IPS-18a (cell line): ENCODE results near the gene ASB5.

Experiments
- H3K27ac ChIP-seq: one replicate; pipeline ENCODE4 v1.5.1; 2013; ENCODE audit warnings: low read length
- H3K27me3 ChIP-seq: one replicate; pipeline ENCODE4 v1.6.1; 2013; ENCODE audit warnings: mild to moderate bottlenecking, low read length; ENCODE audit not compliant: control insufficient read depth, insufficient read depth
- H3K36me3 ChIP-seq: one replicate; pipeline ENCODE4 v1.6.1; 2013; ENCODE audit warnings: low read depth, low read length; ENCODE audit not compliant: control insufficient read depth
- H3K4me1 ChIP-seq: one replicate; pipeline ENCODE4 v1.6.1; 2013; ENCODE audit warnings: low read depth, low read length; ENCODE audit not compliant: control insufficient read depth
- H3K4me3 ChIP-seq: one replicate; pipeline ENCODE4 v1.5.1; 2013; ENCODE audit warnings: low read length
- H3K9ac ChIP-seq: one replicate; pipeline ENCODE4 v1.6.1; 2013; ENCODE audit warnings: mild to moderate bottlenecking, low read length, moderate library complexity
- H3K9me3 ChIP-seq: one replicate; pipeline ENCODE4 v1.6.1; 2013; ENCODE audit warnings: low read depth, low read length; ENCODE audit not compliant: control insufficient read depth

The ASB5 gene

DNA sequence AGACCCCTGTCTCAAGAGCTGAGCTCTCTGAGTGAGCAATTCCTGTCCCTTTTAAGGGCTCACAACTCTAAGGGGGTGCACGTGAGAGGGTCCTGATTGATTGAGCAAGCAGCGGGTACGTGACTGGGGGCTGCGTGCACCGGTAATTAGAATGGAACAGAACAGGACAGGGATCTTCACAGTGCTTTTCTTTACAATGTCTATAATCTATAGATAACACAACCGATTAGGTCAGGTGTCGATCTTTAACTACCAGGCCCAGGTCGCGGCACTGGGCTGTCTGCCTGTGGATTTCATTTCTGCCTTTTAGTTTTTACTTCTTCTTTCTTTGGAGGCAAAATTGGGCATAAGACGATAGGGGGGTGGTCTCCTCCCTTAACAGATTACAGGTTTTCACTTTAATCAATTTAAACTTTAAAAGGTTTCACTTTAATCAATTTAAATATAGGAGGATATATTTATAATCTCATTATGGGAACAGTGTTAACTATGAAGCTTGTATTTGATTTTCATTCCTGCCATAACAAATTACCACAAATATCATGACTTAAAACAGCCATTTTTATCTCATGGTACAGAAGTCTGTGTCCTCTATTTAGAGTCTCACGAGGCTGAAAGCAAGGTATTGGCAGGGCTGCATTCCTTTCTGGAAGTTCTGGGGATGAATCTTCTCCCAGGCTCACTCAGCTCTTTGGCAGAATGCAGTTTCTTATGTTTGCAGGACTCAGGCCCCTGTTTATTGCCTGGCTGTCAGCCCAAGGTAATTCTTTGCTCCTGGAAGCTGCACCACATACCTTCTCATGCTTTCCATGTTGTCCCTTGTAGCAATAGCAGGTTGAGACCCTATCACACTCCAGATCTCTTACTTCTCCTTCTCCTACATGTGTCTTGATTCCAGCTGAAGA, 78.9 kb downstream of the ASB5 start:
- Histone ChIP-seq H3K27me3 (no peaks in the 10 kb centered on the region), H3K4me1 (peaks cover 38% of the 10 kb centered on the region), H3K27ac (no peak overlapping the region), H3K9me3 (no peaks in the 10 kb centered on the region), H3K4me3 (no peak overlapping the region), H3K36me3 (no peaks in the 10 kb centered on the region), H3K9ac (no peak overlapping the region)

DNA sequence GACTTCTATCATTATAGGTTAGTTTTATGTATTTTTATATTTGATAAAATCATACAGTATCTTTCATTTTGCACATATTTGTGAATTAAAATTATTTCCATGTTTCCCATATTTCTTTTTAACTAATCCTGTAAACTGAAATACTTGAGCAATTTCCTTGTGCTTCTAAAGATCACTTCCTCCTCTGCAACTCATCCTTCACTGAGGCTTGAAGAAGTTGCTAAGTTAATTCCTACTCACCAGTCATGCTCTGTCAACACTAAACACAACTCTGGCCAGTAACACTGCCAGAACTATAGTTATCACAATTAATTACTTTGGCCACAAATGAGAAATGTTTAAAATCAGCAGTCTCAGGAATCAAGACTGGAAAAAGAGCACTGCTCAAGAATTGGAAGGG, 80.4 kb downstream of the ASB5 start:
- Histone ChIP-seq H3K36me3 (no peaks in the 10 kb centered on the region), H3K27ac (no peak overlapping the region), H3K9me3 (no peaks in the 10 kb centered on the region), H3K4me1 (peaks cover 32% of the 10 kb centered on the region), H3K27me3 (no peaks in the 10 kb centered on the region), H3K9ac (no peak overlapping the region), H3K4me3 (no peak overlapping the region)

DNA sequence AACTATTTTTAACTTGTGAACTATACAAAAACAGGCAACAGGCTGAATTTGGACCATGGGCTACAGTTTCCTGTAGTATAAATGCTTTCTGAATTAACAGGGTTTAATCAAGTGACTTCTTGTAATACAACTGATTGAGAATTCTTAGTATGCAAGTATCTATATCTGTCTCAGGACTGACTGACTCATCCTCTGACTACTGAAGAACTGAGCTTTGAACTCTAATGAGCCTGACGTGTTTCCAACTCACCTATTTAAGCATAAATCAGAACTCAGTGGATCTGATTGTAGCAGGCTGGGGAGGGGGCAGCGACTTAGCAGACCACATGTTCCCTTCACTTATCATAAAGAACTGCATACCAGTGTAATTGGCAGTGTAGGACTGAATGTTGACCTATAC, 81.4 kb downstream of the ASB5 start:
- no peaks in the 10 kb centered on the region for H3K36me3 ChIP-seq
- peaks cover 26% of the 10 kb centered on the region for H3K4me1 ChIP-seq
- H3K9ac ChIP-seq: no peak overlapping the region
- H3K27ac ChIP-seq: no peak overlapping the region
- H3K27me3 ChIP-seq: no peaks in the 10 kb centered on the region
- no peaks in the 10 kb centered on the region for H3K9me3 ChIP-seq
- H3K4me3 ChIP-seq: no peak overlapping the region

DNA sequence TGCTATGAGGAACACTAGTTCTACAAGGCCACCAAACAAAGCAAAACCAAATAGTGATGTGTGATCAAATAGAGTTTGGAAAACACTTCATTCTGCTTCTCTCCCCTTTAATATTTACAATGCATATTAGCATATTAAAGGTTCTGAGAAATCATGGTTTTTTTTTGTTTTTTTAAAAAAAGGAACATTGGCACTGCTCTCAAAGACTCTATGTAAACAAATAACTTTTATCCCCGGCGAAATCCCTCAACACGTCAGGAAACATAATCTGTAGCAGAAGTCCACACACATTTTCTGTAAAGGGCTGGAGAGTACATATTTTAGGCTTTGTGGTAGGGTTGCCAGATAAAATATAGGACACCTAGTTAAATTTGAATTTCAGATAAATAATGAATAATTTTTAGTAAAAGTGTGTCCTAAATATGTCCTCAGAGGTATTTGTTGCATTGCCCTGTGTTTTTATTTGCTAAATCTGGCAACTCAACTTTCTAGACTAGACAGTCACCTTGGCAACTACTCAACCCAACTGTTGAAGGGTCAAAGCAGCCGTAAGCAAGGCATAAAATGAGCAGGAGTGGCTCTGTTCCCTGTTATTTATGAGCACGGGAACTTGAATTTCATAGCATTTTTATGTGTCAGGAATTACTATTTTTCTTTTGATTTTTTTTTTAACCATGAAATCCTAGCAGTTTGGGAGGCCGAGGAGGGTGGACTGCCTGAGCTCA, 82.2 kb downstream of the ASB5 start:
- Histone ChIP-seq H3K36me3 (no peaks in the 10 kb centered on the region), H3K27me3 (no peaks in the 10 kb centered on the region), H3K9ac (no peak overlapping the region), H3K4me1 (peaks cover 25% of the 10 kb centered on the region), H3K4me3 (peak overlapping the region; percentile 38), H3K9me3 (no peaks in the 10 kb centered on the region), H3K27ac (peak overlapping the region; percentile 30)

DNA sequence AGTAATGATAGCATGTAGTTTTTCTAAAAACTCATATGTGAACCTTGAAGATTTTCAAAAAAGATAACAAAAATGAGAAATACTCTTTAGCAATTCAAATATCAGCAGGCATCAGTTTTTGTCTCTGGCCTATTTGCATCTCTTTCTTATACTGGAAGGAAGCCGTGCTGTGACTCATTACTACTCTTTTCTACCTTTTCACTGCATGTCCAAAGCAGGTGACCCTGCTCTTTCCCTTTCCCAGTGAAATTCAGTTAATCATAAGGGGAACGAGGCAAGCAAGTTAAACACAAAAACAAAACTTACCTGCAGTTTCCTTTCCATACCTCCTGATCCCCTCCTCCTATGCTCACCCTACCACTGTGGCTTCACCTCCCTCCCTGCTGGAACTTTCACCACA, 83.0 kb downstream of the ASB5 start:
- Histone ChIP-seq H3K27ac (peak overlapping the region; percentile 30), H3K9me3 (no peaks in the 10 kb centered on the region), H3K4me3 (peak overlapping the region; percentile 38)

DNA sequence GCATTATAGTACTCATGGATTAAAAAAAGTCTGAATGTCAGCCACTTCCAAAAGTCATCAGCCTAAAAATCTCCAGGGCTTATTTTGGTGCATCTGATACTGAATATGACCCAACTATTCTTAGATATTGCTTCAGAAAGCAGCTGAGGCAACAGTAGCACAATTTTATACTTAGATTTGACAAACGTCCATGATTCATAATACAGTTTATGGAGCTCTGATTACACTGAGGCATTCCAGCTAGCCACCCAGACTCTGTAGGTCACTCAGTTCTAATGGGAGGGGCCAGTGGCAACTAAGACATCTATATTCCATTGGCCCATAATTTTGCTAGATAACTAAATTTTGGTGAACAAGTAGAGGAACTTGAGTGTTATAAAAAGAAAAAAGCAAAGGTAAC, 84.0 kb downstream of the ASB5 start:
- Histone ChIP-seq H3K4me3 (no peak overlapping the region), H3K4me1 (peaks cover 21% of the 10 kb centered on the region), H3K36me3 (no peaks in the 10 kb centered on the region), H3K9me3 (no peaks in the 10 kb centered on the region), H3K27me3 (no peaks in the 10 kb centered on the region), H3K9ac (no peak overlapping the region), H3K27ac (no peak overlapping the region)

More for the DNA sequence above, 83.0 kb downstream of the ASB5 start:
- H3K9ac ChIP-seq: no peak overlapping the region
- no peaks in the 10 kb centered on the region for H3K36me3 ChIP-seq
- H3K27me3 ChIP-seq: no peaks in the 10 kb centered on the region
- H3K4me1 ChIP-seq: peaks cover 21% of the 10 kb centered on the region
